GM18511 (cell line): ENCODE results near the gene EPHA1.
"Not testable (repeated sequence)": the region's sequence is repeated elsewhere in the genome, so short reads cannot be mapped to it uniquely, and the experiment has no call there.

Experiments used
- ATAC-seq: cut with Tn5 transposase; IDR thresholded peaks from one replicate; pipeline ENCODE4 v1.9.1; 2021; ENCODE audit warnings: mild to moderate bottlenecking, moderate library complexity; ENCODE audit not compliant: unreplicated experiment

The EPHA1 gene

GRCh38 chr7:143431109-143431508 lies 22.5 kb upstream of the EPHA1 start:
- no peak for ATAC-seq

GRCh38 chr7:143429770-143430698 lies 21.4 kb upstream of the EPHA1 start:
- ATAC-seq, result no peak

- no peak for ATAC-seq
These were observed 18.0 kb upstream of the EPHA1 start for GRCh38 chr7:143426479-143427142.

- ATAC-seq, result not testable (repeated sequence)
These were observed 15.8 kb upstream of the EPHA1 start for GRCh38 chr7:143424476-143424875.

GRCh38 chr7:143422033-143422432 lies 13.4 kb upstream of the EPHA1 start:
- no peak for ATAC-seq

- ATAC-seq, result not testable (repeated sequence)
These were observed 12.0 kb upstream of the EPHA1 start for GRCh38 chr7:143420624-143421023.

GRCh38 chr7:143419880-143420279 lies 11.2 kb upstream of the EPHA1 start:
- ATAC-seq, result no peak

GRCh38 chr7:143418681-143419458 lies 10.2 kb upstream of the EPHA1 start:
- ATAC-seq, result no peak

- no peak for ATAC-seq
These were observed 9.2 kb upstream of the EPHA1 start for GRCh38 chr7:143417734-143418383.

- peak; percentile 67 for ATAC-seq
These were observed 8.0 kb upstream of the EPHA1 start for GRCh38 chr7:143416565-143417149.

- ATAC-seq, result no peak
These were observed 7.2 kb upstream of the EPHA1 start for GRCh38 chr7:143415742-143416397.

- ATAC-seq, result not testable (repeated sequence)
These were observed 6.6 kb upstream of the EPHA1 start for GRCh38 chr7:143415209-143415608.

- no peak for ATAC-seq
These were observed 4.5 kb upstream of the EPHA1 start for GRCh38 chr7:143413123-143413522.

- ATAC-seq, result no peak
These were observed 3.5 kb upstream of the EPHA1 start for GRCh38 chr7:143411976-143412708.

GRCh38 chr7:143410521-143411004 lies 1.9 kb upstream of the EPHA1 start:
- no peak for ATAC-seq

GRCh38 chr7:143408252-143408685 lies 387 bp downstream of the EPHA1 start:
- ATAC-seq, result no peak

- ATAC-seq, result no peak
These were observed 1.1 kb downstream of the EPHA1 start for GRCh38 chr7:143407287-143408251.

GRCh38 chr7:143406002-143406357 lies 2.7 kb downstream of the EPHA1 start:
- no peak for ATAC-seq
